Left lung (tissue), 10 donors: ENCODE measurements around the gene SAA2. TPM values are rescaled to one million over a fixed set of nuclear protein-coding genes. Genes with fewer than 3 reads are reported as not detected.

ENCODE experiments used
- ATAC-seq: fragments of 200-7000 bp; cut with Tn5 transposase; one replicate; pipeline ENCODE4 v1.9.1; 2020; ENCODE audit warnings: moderate library complexity
- DNase-seq, 4 donors: peaks; one replicate each; pipeline ENCODE4 v3.0.0-alpha.2; 2013 to 2020
- H3K27ac ChIP-seq, 2 donors: fragments of 200-600 bp; sonication (generic) in 1 of 2; one replicate each; pipeline versions ENCODE4 v1.5.0 to v1.8.0; 2020 to 2021
- H3K27me3 ChIP-seq, 2 donors: fragments of 200-600 bp; sonication (generic) in 1 of 2; one replicate each; pipeline versions ENCODE4 v1.5.0 to v1.8.0; 2020 to 2021
- H3K36me3 ChIP-seq, 2 donors: fragments of 200-600 bp; sonication (generic) in 1 of 2; one replicate each; pipeline versions ENCODE4 v1.5.0 to v1.8.0; 2020 to 2021
- H3K4me1 ChIP-seq, 2 donors: fragments of 200-600 bp; one replicate each; pipeline ENCODE4 v1.8.0; 2021
- H3K4me3 ChIP-seq, 2 donors: fragments of 200-600 bp; sonication (generic) in 1 of 2; one replicate each; pipeline versions ENCODE4 v1.5.0 to v1.8.0; 2020 to 2021; ENCODE audit warnings: mild to moderate bottlenecking in 1 of 2
- H3K9me3 ChIP-seq, 2 donors: fragments of 200-600 bp; sonication (generic) in 1 of 2; one replicate each; pipeline versions ENCODE4 v1.5.0 to v1.8.0; 2020 to 2021
- intact Hi-C, 2 donors: fragments of 100-400 bp; cut with DNase I; formaldehyde crosslinking; loops; one replicate each; pipeline versions ENCODE4 v1.11.2 to v1.14.2; 2022
- polyA plus RNA-seq, 6 donors: library from polyadenylated mRNA; unstranded; fragments of 120-200 nt; gene quantifications; one replicate each; pipeline ENCODE4 v1.2.1, GENCODE V29; 2013; ENCODE audit not compliant: insufficient read length in 6 of 6
- total RNA-seq, 2 donors: library from RNA; stranded (reverse); fragmentation: NEBNext Ultra II Directional; extraction: Animal tissue kit (Norgen Biotek cat#: 25700); gene quantifications; one replicate each; pipeline ENCODE4 v1.2.1, GENCODE V29; 2021
- TF ChIP-seq, protein P1 (sequence below), 2 donors: fragments of 200-600 bp; sonication (generic) in 1 of 2; IDR thresholded peaks; one replicate each; pipeline versions ENCODE4 v1.5.0 to v1.8.0; 2021; ENCODE audit warnings: antibody characterized with exemption in 2 of 2
- donor health status: DM: no; HTN: yes; CAD: no.
- donor health status: DM: no; HTN: no; CAD: no.

Gene SAA2
- total and polyA plus RNA-seq, 8 donors = 0.20 to 92.5 (median 0.23) TPM; not detected in 3

DNA sequence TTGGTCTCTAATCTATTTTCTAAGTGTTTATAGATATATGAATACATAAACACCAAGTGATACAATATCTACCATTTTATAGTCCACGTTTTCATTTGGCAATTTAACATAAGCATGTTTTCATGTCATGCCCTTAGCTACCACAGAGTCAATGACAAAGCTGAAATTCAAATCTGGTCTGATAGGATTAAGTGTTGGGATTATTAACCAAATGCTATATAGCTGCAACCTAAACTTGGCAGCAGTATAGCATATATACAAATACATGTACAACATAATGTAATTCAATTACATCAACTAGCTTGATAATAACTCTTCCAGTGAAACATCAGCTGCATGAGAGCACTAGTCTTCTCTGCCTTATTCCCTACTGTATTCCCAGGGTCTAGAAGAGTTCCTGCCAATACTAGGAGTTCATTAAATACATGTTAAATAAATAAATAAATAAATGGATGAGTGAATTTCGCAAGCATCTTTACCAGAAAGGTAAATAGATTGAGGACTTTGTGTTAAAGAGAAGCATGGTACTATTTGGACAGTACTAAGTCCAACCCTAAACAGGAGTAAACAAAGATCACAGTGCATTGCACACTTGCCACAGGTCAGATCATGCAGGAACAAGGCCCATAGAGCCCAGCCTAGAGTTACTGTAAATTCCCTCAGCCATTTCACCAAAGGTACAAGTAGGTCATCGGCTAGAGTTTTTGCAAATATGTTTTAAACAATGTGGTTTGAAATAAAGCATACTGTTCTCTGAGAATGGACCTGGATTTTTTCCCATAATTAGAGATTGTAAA lies 24.7 kb downstream of the SAA2 start:
- no peaks in the 10 kb centered on the region for H3K36me3 ChIP-seq
- no peak overlapping the region for H3K27ac ChIP-seq
- no peaks in the 10 kb centered on the region for H3K4me1 ChIP-seq
- TF ChIP-seq, protein P1, sequence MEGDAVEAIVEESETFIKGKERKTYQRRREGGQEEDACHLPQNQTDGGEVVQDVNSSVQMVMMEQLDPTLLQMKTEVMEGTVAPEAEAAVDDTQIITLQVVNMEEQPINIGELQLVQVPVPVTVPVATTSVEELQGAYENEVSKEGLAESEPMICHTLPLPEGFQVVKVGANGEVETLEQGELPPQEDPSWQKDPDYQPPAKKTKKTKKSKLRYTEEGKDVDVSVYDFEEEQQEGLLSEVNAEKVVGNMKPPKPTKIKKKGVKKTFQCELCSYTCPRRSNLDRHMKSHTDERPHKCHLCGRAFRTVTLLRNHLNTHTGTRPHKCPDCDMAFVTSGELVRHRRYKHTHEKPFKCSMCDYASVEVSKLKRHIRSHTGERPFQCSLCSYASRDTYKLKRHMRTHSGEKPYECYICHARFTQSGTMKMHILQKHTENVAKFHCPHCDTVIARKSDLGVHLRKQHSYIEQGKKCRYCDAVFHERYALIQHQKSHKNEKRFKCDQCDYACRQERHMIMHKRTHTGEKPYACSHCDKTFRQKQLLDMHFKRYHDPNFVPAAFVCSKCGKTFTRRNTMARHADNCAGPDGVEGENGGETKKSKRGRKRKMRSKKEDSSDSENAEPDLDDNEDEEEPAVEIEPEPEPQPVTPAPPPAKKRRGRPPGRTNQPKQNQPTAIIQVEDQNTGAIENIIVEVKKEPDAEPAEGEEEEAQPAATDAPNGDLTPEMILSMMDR (IDR thresholded peaks at IDR 0.05) = no peak
- H3K27me3 ChIP-seq = no peaks in the 10 kb centered on the region
- intact Hi-C loops = no loop called here
- DNase-seq = peak in 2 of 4 donors; percentile 18 to 24
- H3K4me3 ChIP-seq = no peak overlapping the region
- no peaks in the 10 kb centered on the region for H3K9me3 ChIP-seq
- ATAC-seq = no peak

DNA sequence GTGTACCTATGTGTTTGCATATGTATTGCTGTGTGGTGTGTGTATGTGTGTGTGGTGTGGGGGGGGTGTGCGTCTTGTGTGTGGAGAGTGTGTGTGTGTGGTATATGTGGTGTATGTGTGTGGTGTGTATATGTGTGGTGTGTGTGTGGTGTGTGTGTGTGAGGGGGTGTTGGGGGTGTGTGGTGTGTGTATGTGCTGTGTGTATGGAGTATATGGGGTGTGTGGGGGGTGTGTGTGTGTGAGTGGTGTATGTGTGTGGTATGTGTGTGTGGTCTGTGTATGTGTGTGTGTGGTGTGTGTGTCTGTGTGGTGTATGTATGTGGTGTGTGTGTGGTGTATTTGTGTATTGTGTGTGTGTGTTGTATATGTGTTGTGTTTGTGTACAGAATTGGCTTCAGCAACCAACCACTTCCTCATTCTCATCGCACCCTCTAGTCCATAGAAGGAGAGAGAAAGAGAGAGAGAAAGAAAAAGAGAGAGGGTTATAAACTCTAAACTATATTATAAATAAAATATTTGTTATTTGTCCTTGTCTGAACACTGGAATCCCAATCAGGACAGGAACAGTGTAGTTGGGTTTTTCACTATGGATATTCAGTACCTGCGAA lies 25.6 kb downstream of the SAA2 start:
- no peaks in the 10 kb centered on the region for H3K36me3 ChIP-seq
- ATAC-seq (no peak), DNase-seq (no peak)
- no peaks in the 10 kb centered on the region for H3K9me3 ChIP-seq
- H3K4me1 ChIP-seq = no peaks in the 10 kb centered on the region
- H3K4me3 ChIP-seq = no peak overlapping the region
- intact Hi-C loops = no loop called here
- H3K27me3 ChIP-seq = no peaks in the 10 kb centered on the region
- TF ChIP-seq, protein P1 (IDR thresholded peaks at IDR 0.05) = no peak
- no peak overlapping the region for H3K27ac ChIP-seq

DNA sequence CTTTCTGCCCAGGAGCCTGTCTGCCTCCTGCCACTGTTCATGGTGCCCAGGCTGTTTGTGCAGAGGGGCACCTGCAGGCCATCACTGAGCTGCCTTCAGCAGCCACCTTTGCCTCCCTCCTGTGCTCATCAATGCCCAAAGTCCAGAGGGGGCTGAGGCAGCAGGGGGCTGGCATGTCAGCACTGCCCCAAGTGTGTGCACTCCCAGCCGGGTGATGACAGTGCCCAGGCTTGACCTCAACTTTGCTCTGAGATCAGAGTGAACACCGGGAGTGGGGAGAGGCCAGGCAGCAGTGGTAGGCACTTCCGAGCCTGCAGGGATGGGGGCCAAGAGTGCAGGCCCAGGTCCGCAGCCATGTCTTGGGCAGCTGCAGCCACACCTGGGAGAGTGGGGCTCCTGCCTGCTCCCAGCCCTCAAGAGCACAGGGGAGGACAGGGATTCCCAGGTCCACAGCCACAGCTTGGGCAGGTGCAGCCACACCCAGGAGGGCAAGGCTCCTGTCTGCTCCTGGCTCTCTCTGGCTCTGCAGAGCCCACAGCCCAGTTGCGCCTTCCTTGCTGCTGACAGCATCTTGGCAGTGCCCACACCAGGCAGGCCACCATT lies 27.1 kb downstream of the SAA2 start:
- no peak overlapping the region for H3K4me3 ChIP-seq
- no peaks in the 10 kb centered on the region for H3K36me3 ChIP-seq
- no peak for DNase-seq
- TF ChIP-seq, protein P1 (IDR thresholded peaks at IDR 0.05) = no peak
- no peaks in the 10 kb centered on the region for H3K27me3 ChIP-seq
- ATAC-seq = no peak
- H3K4me1 ChIP-seq = no peaks in the 10 kb centered on the region
- no peaks in the 10 kb centered on the region for H3K9me3 ChIP-seq
- no peak overlapping the region for H3K27ac ChIP-seq
- intact Hi-C loops = no loop called here

DNA sequence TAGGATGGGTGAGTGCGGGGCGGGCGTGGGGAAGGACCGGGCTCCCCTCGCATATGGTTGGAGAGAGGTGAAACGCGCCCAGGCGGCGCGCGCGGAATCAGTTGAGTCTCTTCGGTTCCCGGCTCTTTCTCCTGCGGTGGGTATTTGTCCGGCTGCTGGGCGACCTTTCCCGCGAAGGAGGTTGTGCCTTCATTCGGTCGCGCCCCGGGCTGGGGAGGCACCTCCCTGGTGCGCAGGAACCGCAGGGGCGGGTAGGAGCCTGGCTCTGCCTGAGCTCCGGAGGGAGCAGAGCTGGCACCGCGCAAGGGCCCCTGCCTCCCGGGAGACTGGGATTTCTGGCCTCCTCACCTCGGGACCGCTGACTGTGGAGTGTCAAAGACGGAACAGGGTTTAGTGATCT lies 39.4 kb downstream of the SAA2 start:
- H3K4me3 ChIP-seq = no peak overlapping the region
- no peaks in the 10 kb centered on the region for H3K36me3 ChIP-seq
- no peaks in the 10 kb centered on the region for H3K4me1 ChIP-seq
- no peak for ATAC-seq
- H3K9me3 ChIP-seq = no peaks in the 10 kb centered on the region
- TF ChIP-seq, protein P1 (IDR thresholded peaks at IDR 0.05) = no peak
- DNase-seq = peak in 1 of 4 donors; percentile 78
- H3K27ac ChIP-seq = no peak overlapping the region
- peaks cover 4 to 45% of the 10 kb centered on the region in 2 donors for H3K27me3 ChIP-seq
- intact Hi-C loops = no loop called here

DNA sequence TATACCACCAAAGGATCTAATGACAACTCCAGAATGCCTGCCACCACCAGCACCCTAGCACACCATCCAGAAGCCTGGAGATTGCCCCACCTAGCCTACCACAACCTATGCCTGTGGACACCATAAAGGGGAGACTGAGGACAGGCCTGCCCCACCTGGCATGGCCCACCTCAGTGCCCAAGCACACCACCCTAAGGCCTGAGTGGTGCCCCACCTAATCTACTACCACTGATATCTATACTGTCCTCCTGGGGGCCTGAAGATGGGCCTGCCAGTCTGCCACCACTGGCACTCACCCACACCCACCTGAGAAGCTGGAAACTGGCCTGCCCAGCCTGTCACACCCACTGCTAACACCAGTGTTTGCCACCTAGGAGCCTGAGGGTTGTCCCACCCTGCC lies 43.7 kb downstream of the SAA2 start:
- Histone ChIP-seq H3K9me3 (no peaks in the 10 kb centered on the region), H3K27ac (no peak overlapping the region), H3K27me3 (peaks cover 4 to 46% of the 10 kb centered on the region in 2 donors), H3K36me3 (no peaks in the 10 kb centered on the region), H3K4me1 (no peaks in the 10 kb centered on the region), H3K4me3 (no peak overlapping the region)
- ATAC-seq (no peak), DNase-seq (no peak)
- intact Hi-C loops = no loop called here
- TF ChIP-seq, protein P1 (IDR thresholded peaks at IDR 0.05) = no peak
